Measurements from ENCODE around the gene IP6K2.
"Not testable (repeated sequence)": the region's sequence is repeated elsewhere in the genome, so short reads cannot be mapped to it uniquely, and the experiment has no call there.

The IP6K2 gene, protein sequence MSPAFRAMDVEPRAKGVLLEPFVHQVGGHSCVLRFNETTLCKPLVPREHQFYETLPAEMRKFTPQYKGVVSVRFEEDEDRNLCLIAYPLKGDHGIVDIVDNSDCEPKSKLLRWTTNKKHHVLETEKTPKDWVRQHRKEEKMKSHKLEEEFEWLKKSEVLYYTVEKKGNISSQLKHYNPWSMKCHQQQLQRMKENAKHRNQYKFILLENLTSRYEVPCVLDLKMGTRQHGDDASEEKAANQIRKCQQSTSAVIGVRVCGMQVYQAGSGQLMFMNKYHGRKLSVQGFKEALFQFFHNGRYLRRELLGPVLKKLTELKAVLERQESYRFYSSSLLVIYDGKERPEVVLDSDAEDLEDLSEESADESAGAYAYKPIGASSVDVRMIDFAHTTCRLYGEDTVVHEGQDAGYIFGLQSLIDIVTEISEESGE

DNA sequence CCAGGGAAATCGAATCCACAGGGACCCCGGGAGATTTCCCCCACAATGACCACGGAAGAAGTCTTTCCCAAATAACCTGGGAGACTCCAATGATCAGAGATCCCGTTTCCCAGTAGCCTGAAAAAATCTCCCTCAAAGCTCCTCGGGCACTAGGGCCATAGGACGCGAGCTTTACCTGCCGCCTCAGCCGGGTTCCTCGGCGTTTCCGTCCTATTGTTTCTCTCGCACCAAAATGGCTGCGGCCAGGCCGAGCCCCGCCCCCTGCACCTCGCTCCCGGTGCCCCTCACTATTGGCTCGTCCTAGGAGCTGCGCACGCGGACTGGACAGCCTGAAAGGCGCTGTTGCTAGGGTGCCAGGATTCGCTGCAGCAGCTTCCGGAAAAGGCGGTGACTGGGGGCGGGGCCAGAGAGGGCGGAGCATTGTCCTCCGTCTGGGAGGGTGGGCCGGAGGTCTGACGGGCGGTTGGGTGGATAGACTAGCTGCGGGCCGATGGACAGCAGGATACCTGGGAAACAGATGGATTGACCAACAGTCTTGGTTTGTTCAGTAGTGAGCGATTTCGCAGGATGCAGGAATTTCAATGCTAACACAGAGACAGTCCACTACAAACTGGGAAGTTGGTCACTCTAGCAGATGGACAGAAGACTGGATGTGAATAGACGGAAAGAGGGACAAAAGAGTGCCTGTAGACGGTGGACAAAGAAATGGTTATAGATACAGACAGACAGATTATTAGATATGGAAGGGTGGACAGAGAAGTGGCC is at the start of gene IP6K2:
TSS of gene IP6K2 (minus strand) at position 240 of the 765 bp plus-strand sequence. CDS start 21,930 bp downstream, outside the sequence.
- DNase-seq (ENCODE audit: low read depth): peak; percentile 99

DNA sequence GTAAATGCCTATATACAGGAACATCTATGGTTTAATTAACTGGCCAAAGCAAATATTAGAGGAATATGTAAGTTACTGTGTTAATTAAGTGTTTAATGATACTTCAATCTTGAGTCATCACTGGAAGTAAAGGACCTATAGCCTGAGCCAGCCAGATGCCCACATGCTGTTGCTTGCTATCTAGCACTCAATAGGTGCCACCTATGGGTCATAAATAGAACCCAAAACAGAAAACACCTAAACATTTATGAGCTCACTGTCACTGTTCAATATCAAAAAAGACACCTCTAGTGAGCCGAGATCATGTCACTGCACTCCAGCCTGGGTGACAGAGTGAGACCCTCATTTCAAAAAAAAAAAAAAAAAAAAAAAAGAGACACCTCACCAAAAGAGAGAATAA is 48.4 kb upstream of the IP6K2 start:
- no peak for DNase-seq (ENCODE audit: low read depth)

DNA sequence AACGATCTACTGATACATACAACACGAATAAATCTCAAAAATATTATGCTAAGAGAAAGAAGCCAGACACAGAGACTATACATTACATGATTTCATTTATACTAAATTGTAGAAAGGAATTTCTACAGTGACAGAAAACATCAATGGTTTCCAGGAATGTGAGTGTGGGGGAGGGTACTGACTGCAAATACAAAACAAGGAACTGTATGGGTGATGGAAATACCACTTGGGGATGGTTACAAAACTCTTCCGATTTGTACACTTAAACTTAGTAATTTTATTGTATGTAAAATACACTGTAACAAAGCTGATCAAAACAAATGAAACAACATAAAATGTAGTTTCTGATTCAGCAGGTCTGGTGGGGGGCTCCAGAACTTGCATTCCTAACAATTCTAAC is 45.8 kb upstream of the IP6K2 start:
- DNase-seq (ENCODE audit: low read depth): no peak

DNA sequence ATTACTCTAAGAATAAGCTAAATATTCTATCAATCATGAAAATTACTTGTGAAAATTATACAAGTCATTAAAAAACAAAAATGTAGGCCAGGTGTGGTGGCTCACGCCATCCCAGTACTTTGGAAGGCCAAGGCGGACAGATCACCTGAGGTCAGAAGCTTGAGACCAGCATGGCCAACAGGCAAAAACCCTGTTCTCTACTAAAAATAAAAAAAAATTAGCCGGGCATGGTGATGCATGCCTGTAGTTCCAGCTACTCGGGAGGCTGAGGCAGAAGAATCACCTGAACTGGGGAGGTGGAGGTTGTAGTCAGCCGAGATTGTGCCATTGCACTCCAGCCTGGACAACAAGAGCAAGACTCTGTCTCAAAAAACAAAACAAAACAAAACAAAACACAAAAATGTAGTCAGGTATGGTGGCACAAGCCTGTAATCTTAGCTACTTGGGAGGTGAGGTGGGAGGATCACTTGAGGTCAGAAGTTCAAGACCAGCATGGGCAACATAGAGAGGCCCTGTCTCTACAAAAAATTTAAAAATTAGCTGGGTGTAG is 43.0 kb upstream of the IP6K2 start:
- DNase-seq (ENCODE audit: low read depth): not testable (repeated sequence)

DNA sequence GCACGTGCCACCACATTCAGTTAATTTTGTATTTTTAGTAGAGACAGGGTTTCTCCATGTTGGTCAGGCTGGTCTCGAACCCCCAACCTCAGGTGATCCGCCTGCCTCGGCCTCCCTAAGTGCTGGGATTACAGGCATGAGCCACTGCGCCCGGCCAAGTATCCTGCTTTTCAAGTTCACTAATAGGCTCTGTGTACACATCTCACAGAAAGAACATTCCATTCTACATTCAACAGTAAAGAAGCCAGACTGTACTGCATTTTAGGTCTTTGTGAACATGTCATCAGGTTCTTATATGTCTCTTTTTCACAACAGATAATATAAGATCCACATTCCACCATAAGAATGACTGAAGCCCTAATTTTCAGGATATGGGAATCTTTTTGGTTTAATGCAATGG is 42.5 kb upstream of the IP6K2 start:
- DNase-seq (ENCODE audit: low read depth): not testable (repeated sequence)

DNA sequence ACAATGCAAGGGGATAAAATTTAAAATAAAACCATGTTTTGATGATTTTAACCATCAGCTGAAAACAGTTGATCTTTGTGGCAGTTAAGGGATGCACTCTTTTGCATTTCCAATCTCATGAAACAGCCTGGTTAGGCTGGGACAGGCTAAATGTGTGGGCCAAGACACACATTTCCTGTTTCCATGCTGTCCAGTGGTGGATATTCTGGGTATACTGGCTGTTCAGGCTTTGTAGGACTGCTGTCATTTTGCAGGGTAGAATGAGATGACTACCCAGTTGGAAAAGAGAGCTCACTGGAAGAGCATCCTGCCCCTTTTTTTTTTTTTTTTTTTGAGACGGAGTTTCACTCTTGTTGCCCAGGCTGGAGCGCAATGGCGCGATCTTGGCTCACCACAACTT is 42.0 kb upstream of the IP6K2 start:
- DNase-seq (ENCODE audit: low read depth): no peak

DNA sequence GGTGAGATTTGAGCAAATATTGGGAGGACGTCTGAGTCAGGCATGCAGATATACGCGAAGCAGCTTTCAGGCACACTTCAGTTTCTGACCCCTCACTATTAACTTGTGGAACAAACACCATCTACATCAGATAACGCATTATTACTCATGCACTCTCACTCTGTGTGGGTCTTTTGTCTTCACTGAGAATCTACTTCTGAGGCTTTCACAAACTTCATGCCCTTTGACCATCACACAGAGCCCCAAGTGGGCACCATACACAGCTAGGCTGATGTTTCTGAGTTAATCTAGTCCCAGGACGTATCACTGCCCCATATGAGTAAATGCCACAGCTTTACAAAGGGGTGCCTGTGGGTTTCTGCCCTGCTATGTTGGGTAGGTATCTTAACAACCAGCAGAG is 39.6 kb upstream of the IP6K2 start:
- no peak for DNase-seq (ENCODE audit: low read depth)

DNA sequence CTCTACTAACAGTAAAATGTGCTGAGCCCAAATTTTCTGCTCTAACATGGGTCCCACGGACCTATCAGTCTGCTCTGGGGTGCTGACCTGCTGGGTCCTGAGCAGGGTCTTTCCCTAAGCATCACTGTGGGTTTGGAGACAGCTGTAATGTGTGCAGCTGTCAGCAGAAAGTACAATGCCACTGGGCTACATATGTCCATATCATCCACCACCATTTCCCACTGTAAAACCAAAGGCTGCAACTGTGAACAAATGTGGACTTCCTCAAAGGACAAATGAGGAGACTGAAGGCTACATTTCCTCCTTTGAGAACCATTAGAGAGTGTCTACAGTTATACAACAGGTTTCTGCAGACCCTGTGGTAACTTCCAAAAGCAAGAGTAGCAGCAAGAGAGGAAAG is 33.8 kb upstream of the IP6K2 start:
- DNase-seq (ENCODE audit: low read depth): no peak

DNA sequence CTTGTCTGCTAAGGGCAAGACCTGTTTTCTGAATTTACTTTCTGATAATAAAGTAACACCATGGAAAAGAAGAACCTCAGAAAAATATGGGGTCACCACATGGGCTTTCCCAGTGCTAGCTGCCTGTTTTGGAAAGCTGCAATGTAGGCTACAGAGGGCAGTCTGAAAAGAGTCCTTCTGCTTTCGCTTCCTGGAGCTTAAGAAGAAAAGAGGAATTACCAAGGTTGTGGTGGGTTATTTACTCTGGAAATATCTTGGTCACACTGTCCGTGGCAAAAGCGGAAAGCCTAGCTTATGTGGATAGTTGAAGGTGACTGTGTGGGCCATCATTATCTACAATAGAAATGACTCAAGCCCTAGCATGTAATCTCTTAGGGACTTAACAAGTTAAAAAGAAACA is 31.7 kb upstream of the IP6K2 start:
- no peak for DNase-seq (ENCODE audit: low read depth)

DNA sequence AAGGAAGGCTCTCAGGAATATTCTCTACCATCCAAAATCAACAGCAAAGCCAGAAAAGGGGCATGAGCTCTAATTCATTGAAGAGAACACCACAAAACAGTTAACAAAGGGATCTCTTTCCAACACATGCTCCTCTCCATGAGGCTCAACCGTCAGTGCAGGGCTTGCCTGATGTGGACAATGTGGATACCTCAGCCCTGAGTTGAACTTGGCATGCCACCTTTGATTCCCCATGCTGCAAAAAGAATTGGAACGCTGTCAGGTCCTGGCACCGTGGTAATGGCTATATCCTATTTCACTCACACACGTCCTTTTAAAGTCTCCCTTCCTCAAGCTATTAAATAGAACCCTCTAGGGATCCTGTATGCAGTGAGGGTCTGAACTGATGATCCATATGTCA is 30.7 kb upstream of the IP6K2 start:
- DNase-seq (ENCODE audit: low read depth): no peak

DNA sequence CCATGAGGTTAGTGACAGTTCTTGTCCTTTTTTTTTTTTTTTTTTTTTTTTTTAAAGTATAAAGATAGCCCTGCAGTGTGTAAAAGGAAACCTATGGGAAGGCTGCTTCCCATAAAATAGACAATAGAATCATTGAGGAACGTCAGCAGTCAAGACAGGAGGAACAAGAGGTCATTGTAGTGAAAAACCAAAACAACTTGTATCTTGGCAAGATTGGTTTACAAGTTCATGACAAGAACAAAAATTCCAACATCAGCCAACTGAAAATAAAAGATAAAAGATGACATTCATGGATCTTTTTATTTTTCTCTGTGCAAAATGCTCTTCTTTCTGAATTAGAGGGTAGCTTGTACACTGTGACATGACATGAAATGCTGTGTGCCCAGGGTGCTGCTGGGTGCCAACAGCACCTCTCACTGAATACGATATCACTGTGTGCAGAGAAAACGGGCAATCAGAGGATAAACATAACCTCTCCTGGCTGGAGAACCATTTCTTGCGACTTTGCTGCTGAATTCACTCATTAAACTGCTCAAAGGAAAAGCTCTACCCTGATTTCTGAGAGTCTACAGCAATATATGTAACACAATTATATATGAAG is 30.1 kb upstream of the IP6K2 start:
- no peak for DNase-seq (ENCODE audit: low read depth)

DNA sequence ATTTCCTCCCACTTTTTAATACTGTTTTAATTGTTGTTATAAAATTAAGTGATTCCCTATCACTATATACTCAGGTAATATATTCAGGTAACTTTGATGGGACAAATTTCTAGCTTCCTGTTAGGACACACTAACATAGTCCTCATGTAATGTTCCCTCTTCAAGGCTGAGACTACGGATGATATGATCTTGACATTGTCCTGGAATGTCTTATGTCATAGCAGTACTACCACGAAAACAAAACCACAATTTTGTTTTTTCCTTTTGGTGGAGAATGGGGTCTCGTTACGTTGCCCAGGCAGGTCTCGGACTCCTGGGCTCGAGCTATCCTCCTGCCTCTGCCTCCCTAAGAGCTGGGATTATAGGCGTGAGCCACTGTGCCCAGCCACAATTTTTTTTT is 26.8 kb upstream of the IP6K2 start:
- no peak for DNase-seq (ENCODE audit: low read depth)

DNA sequence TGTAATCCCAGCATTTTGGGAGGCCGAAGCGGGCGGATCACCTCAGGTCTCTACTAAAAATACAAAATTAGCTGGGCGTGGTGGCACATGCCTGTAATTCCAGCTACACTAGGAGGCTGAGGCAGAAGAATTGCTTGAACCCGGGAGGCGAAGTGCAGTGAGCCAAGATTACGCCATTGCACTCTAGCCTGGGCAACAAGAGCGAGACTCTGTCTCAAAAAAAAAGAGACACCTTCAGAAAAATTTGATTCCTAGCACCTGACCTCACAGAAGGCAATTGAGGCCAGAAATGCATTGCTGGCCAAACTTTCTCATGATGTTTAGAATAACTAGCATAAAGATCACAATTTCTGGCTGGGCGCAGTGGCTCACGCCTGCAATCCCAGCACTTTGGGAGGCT is 24.2 kb upstream of the IP6K2 start:
- not testable (repeated sequence) for DNase-seq (ENCODE audit: low read depth)

DNA sequence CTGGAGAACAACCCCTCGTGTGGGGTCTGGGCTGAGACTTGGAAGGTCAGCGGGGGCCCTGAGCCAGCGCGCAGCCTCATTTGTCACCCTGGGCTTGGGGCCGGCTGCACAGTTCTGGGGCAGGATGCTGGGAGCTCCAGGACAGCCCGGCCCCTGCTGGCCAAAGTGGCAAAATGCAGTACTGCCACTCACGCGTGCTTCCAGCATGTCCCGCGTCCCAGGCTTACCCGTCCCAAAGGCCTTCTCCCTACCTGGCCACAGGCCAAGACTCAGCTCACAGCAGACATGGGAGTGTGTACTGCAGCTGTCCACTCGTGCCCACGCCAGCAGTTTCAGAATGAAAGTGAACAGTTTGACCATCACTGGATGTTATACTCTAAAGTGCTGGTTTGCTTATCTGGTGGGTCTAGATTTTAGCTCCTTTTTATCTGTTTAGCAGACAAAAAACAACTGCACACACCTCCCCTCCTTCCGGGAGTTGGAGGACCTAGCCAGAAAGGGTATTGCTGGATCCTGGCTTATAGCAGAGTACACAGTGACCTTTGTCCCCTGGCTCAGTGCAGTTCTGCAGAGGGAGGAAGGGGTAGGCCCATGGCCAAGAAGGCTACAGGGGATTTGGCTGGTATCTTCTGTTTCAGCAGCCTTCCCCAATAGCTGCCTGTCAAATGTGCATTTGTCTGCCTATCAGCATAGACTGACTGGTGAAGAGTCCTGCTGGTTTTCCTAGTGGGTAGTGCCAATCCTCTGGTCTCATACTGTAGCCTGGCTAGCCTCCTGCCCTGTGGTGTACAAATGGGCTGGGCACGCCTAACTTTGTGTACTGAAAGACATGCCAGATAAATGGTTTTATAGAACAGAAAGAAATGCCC is 23.2 kb upstream of the IP6K2 start:
- peak; percentile 24 for DNase-seq (ENCODE audit: low read depth)

DNA sequence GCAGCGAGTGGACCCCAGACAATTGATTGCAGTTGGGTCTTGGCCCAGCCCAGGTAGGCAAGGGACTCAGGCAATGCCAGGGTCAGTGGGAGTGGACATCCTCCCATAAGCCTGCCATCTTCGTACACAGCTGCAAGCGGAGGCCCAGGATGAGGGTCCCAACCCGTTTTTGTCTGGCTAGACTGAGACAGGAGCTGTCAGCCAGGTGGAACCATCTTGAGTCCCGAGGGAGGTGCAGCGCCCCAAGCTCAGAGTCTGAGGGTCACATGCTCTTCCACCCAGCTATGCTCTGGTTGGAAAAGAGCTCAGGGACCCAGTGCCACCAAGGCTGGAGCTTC is 22.6 kb upstream of the IP6K2 start:
- DNase-seq (ENCODE audit: low read depth): no peak

DNA sequence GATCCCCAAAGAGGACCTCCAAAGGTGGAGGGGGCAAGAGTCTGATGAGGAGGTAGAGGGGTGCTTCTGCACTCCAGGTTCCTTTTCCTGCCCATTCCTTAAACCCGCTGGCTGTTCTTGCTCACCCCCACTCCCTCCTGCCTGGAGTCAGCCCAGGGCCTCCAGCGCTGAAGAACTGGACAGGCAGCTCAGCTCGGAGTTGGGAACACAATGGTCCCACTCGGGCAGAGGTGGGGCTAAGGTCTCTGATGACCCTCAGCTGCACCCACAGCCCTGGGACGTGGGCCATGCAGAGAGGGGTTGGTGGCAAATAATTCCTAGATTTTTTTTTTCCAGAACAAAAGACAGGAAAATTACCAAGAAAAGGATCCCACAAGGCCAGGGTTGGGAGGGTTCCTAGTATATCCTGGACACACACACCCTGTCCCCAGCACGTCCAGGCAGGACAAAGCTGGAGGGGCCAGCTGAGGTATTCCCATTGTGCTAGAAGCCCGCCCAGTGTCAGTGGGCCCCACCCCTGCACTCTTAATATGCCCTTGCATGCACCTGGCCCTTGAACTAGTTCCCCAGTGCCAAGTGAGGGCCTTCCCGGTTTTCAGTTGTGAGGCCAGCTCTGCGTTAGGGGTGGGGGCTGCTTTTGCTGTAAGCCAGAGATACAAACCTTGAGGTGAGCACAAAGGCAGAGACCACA is 22.1 kb upstream of the IP6K2 start:
- DNase-seq (ENCODE audit: low read depth): no peak

DNA sequence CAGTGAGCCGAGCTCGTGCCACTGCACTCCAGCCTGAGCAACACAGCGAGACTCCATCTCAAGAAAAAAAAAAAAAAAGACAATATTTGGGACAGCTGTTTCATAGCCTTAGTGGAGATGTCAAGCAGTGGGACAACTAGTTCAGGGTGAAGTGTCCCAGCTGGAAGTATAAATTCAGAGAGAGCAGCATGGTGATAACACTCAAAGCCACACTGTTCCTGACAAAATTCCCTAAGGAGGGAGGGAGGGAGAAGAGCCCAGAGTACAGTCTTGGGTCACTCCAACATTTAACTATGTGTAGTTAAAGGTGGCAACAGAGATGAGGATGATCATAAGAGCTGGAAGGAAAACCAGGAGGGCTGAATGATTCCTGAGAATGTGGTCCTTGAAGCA is 21.1 kb upstream of the IP6K2 start:
- no peak for DNase-seq (ENCODE audit: low read depth)

DNA sequence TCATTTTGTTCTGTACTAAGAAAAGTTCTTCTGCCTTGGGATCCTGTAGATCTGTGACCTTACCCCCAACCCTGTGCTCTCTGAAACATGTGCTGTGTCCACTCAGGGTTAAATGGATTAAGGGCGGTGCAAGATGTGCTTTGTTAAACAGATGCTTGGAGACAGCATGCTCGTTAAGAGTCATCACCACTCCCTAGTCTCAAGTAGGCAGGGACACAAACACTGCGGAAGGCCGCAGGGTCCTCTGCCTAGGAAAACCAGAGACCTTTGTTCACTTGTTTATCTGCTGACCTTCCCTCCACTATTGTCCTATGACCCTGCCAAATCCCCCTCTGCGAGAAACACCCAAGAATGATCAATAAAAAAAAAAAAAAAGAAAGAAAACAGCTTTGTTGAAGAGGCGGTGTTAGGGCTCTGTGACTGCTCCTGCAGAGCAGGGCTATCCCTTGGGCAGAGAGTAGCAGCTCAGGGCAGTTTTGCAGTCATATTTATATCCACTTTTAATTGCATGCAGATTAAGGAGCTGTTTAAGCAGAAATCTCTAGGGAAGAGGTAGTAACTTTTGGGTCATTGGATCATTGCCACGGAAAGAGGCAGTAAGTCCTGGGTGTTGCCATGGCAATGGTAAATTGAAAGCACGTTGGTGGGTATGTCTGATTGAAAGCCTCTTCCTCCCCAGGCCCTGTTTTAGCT is 18.2 kb upstream of the IP6K2 start:
- not testable (repeated sequence) for DNase-seq (ENCODE audit: low read depth)

DNA sequence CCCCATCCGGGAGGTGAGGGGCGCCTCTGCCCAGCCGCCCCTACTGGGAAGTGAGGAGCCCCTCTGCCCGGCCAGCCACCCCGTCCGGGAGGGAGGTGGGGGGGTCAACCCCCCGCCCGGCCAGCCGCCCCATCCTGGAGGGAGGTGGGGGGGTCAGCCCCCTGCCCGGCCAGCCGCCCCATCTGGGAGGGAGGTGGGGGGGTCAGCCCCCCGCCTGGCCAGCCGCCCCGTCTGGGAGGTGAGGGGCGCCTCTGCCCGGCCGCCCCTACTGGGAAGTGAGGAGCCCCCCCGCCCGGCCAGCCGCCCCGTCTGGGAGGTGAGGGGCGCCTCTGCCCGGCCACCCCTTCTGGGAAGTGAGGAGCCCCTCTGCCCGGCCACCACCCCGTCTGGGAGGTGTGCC is 17.5 kb upstream of the IP6K2 start:
- not testable (repeated sequence) for DNase-seq (ENCODE audit: low read depth)

DNA sequence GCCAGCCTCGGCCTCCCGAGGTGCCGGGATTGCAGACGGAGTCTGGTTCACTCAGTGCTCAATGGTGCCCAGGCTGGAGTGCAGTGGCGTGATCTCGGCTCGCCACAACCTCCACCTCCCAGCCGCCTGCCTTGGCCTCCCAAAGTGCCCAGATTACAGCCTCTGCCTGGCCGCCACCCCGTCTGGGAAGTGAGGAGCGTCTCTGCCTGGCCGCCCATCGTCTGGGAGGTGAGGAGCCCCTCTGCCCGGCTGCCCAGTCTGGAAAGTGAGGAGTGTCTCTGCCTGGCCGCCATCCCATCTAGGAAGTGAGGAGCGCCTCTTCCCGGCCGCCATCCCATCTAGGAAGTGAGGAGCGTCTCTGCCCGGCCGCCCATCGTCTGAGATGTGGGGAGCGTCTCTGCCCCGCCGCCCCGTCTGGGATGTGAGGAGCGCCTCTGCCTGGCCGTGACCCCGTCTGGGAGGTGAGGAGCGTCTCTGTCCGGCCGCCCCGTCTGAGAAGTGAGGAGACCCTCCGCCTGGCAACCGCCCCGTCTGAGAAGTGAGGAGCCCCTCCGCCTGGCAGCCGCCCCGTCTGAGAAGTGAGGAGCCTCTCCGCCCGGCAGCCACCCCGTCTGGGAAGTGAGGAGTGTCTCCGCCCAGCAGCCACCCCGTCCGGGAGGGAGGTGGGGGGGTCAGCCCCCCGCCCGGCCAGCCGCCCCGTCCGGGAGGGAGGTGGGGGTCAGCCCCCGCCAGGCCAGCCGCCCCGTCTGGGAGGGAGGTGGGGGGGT is 16.9 kb upstream of the IP6K2 start:
- not testable (repeated sequence) for DNase-seq (ENCODE audit: low read depth)

All from activated T-cell treated with anti-CD3 and anti-CD28 coated beads for 1 hour (primary cell).